Liver (tissue), 9 donors: Measurements from ENCODE around the gene GAS2. TPM values are rescaled to one million over a fixed set of nuclear protein-coding genes. Genes with fewer than 3 reads are reported as not detected.

Experiments
- DNase-seq: peaks from one replicate; pipeline ENCODE4 v3.0.0-alpha.2; 2017; ENCODE audit warnings: low spot score
- H3K27ac ChIP-seq, 2 donors: one replicate each; pipeline ENCODE4 v1.7.0; 2013; ENCODE audit warnings: inconsistent platforms in 2 of 2, low read length in 2 of 2, control low read depth in 1 of 2, low read depth in 1 of 2, mild to moderate bottlenecking in 1 of 2
- H3K27me3 ChIP-seq, 4 donors: one replicate each; pipeline versions ENCODE4 v1.6.1 to v1.7.0; 2013; ENCODE audit warnings: low read length in 3 of 4, inconsistent platforms in 1 of 4, mild to moderate bottlenecking in 1 of 4, moderate library complexity in 1 of 4; ENCODE audit not compliant: control insufficient read depth in 4 of 4, insufficient read depth in 4 of 4
- H3K36me3 ChIP-seq, 4 donors: one replicate each; pipeline versions ENCODE4 v1.6.1 to v1.7.0; 2013; ENCODE audit warnings: low read length in 3 of 4, mild to moderate bottlenecking in 3 of 4, low read depth in 1 of 4, moderate library complexity in 1 of 4; ENCODE audit not compliant: control insufficient read depth in 4 of 4, insufficient read depth in 3 of 4
- H3K4me1 ChIP-seq, 4 donors: one replicate each; pipeline versions ENCODE4 v1.6.1 to v1.7.0; 2013; ENCODE audit warnings: low read length in 3 of 4, mild to moderate bottlenecking in 3 of 4, moderate library complexity in 1 of 4; ENCODE audit not compliant: control insufficient read depth in 4 of 4, insufficient read depth in 4 of 4
- H3K4me3 ChIP-seq, 3 donors: one replicate each; pipeline versions ENCODE4 v1.6.1 to v1.7.0; 2013; ENCODE audit warnings: low read length in 3 of 3, control low read depth in 1 of 3, low read depth in 1 of 3, mild to moderate bottlenecking in 1 of 3
- H3K9ac ChIP-seq, 2 donors: one replicate each; pipeline ENCODE4 v1.7.0; 2013; ENCODE audit warnings: low read length in 2 of 2, mild to moderate bottlenecking in 2 of 2, moderate library complexity in 2 of 2, control low read depth in 1 of 2, low read depth in 1 of 2
- H3K9me3 ChIP-seq, 4 donors: one replicate each; pipeline versions ENCODE4 v1.6.1 to v1.7.0; 2013; ENCODE audit warnings: low read length in 3 of 4; ENCODE audit not compliant: control insufficient read depth in 4 of 4
- CTCF ChIP-seq: fragments of 150-350 bp; IDR thresholded peaks from 2 replicates; pipeline ENCODE4 v1.5.1; 2017; ENCODE audit warnings: improper control_type of control experiment, low read depth, low read length; ENCODE audit not compliant: missing input control
- EGR1 ChIP-seq, 2 donors: IDR thresholded peaks; 2 replicates each; pipeline ENCODE4 v1.6.1; 2016 to 2018; ENCODE audit warnings: antibody characterized with exemption in 2 of 2, low read depth in 2 of 2
- FOXA1 ChIP-seq: IDR thresholded peaks from 2 replicates; pipeline ENCODE4 v1.6.1; 2016; ENCODE audit warnings: antibody characterized with exemption
- FOXA2 ChIP-seq: IDR thresholded peaks from 2 replicates; pipeline ENCODE4 v1.6.1; 2016; ENCODE audit warnings: antibody characterized with exemption
- GABPA ChIP-seq, 2 donors: IDR thresholded peaks in 1 of 2; conservative IDR thresholded peaks in 1 of 2; 2 replicates each; pipeline ENCODE4 v1.6.1; 2016; ENCODE audit warnings: antibody characterized with exemption in 2 of 2, mild to moderate bottlenecking in 1 of 2, moderate library complexity in 1 of 2
- HNF4A ChIP-seq, 2 donors: conservative IDR thresholded peaks; 2 replicates each; pipeline ENCODE4 v1.6.1; 2016; ENCODE audit warnings: antibody characterized with exemption in 2 of 2, mild to moderate bottlenecking in 2 of 2
- HNF4G ChIP-seq: IDR thresholded peaks from 2 replicates; pipeline ENCODE4 v1.6.1; 2016; ENCODE audit warnings: antibody characterized with exemption
- JUND ChIP-seq, 2 donors: IDR thresholded peaks; 2 replicates each; pipeline ENCODE4 v1.6.1; 2016; ENCODE audit warnings: antibody characterized with exemption in 2 of 2
- NR2F2 ChIP-seq: IDR thresholded peaks from 2 replicates; pipeline ENCODE4 v1.6.1; 2016; ENCODE audit warnings: antibody characterized with exemption
- RAD21 ChIP-seq, 2 donors: IDR thresholded peaks; 2 replicates each; pipeline ENCODE4 v1.6.1; 2016; ENCODE audit warnings: antibody characterized with exemption in 2 of 2, mild to moderate bottlenecking in 2 of 2
- REST ChIP-seq: IDR thresholded peaks from 2 replicates; pipeline ENCODE4 v1.6.1; 2016; ENCODE audit warnings: antibody characterized with exemption, mild to moderate bottlenecking
- RXRA ChIP-seq, 2 donors: IDR thresholded peaks; 2 replicates each; pipeline ENCODE4 v1.6.1; 2017 to 2018; ENCODE audit warnings: antibody characterized with exemption in 2 of 2, mild to moderate bottlenecking in 1 of 2
- SP1 ChIP-seq: IDR thresholded peaks from 2 replicates; pipeline ENCODE4 v1.6.1; 2018; ENCODE audit warnings: antibody characterized with exemption, mild to moderate bottlenecking
- WGBS: extraction: QIAGEN DNeasy Blood & Tissue Kit; methylation state at CpG from one replicate; pipeline ENCODE4 v1.1.7; 2013; 5-methylcytosine and 5-hydroxymethylcytosine counted together
- polyA plus RNA-seq, 2 donors: library from polyadenylated mRNA; stranded (reverse) in 1 of 2; unstranded in 1 of 2; fragments of 200-250 nt in 1 of 2; fragments of >200 nt in 1 of 2; fragmentation: Nextera tagmentation in 1 of 2; extraction: Ambion mirVana in 1 of 2; gene quantifications; one replicate each; pipeline versions ENCODE4 v1.2.1 to v1.2.3, GENCODE V29; 2013 to 2015
- total RNA-seq, 2 donors: library from RNA; depleted of rRNA; stranded (reverse); fragments of >200 nt; gene quantifications; one replicate each; pipeline ENCODE4 v1.2.3, GENCODE V29; 2014
- TF ChIP-seq, protein P1 (sequence below): IDR thresholded peaks from 2 replicates; pipeline ENCODE4 v1.6.1; 2016; ENCODE audit warnings: antibody characterized with exemption
- TF ChIP-seq, protein P2 (sequence below): IDR thresholded peaks from 2 replicates; pipeline ENCODE4 v1.6.1; 2016; ENCODE audit warnings: antibody characterized with exemption
- TF ChIP-seq, protein P3 (sequence below): IDR thresholded peaks from 2 replicates; pipeline ENCODE4 v1.6.1; 2016; ENCODE audit warnings: antibody characterized with exemption
- donor health status: healthy.
- donor health status: healthy.
- donor health status: healthy.
- donor health status: healthy.
- donor health status: healthy.

The GAS2 gene
- total and polyA plus RNA-seq, 4 donors, result 13.4 to 75.6 (median 42.3) TPM

DNA sequence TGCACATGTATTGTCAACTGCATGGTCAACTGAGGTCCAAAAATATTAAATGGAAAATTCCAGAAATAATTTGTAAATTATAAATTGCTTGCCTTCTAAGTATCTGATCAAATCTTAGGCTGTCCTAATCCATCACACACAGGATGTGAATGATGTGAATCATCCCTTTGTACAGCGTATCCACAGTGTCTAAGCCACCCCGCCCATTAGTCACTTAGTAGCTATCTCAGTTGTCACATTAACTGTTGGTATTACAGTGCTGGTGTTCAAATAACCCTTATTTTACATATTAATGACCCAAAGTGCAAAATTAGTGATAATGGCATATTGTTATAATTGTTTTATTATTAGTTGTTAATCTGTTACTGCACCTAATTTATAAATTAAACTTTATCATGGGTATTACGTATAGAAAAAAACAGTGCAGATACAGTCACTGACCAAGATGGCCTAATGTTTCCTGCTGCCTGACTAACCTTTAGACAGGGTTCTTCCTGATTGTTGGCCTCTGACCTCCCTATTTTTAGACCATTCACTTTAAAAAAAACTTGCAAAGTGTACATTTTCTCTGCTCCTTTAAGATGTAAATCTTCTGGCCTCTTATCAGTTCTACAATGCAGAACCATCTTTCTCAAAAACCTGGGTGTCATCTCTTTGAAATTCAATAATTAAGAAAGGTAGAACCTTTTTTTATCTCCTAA lies 166.1 kb downstream of the GAS2 start:
- Histone ChIP-seq H3K36me3 (no peaks in the 10 kb centered on the region), H3K27ac (no peak overlapping the region), H3K27me3 (no peaks in the 10 kb centered on the region), H3K9ac (no peak overlapping the region), H3K4me1 (peaks cover 2 to 16% (median 6%) of the 10 kb centered on the region in 4 donors), H3K4me3 (no peak overlapping the region), H3K9me3 (no peaks in the 10 kb centered on the region)
- TF ChIP-seq FOXA1, result no peak
- no peak for TF ChIP-seq NR2F2
- no peak for TF ChIP-seq GABPA (IDR thresholded peaks at IDR 0.05 in 1 of 2, conservative IDR thresholded peaks at IDR 0.05 in 1 of 2)
- no peak for TF ChIP-seq HNF4A (conservative IDR thresholded peaks at IDR 0.05)
- no peak for TF ChIP-seq JUND (IDR thresholded peaks at IDR 0.05)
- TF ChIP-seq RAD21 (IDR thresholded peaks at IDR 0.05), result no peak
- TF ChIP-seq, protein P1, sequence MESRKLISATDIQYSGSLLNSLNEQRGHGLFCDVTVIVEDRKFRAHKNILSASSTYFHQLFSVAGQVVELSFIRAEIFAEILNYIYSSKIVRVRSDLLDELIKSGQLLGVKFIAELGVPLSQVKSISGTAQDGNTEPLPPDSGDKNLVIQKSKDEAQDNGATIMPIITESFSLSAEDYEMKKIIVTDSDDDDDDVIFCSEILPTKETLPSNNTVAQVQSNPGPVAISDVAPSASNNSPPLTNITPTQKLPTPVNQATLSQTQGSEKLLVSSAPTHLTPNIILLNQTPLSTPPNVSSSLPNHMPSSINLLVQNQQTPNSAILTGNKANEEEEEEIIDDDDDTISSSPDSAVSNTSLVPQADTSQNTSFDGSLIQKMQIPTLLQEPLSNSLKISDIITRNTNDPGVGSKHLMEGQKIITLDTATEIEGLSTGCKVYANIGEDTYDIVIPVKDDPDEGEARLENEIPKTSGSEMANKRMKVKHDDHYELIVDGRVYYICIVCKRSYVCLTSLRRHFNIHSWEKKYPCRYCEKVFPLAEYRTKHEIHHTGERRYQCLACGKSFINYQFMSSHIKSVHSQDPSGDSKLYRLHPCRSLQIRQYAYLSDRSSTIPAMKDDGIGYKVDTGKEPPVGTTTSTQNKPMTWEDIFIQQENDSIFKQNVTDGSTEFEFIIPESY, result no peak
- no peak for TF ChIP-seq HNF4G
- TF ChIP-seq FOXA2, result no peak
- TF ChIP-seq REST, result no peak
- TF ChIP-seq, protein P2, sequence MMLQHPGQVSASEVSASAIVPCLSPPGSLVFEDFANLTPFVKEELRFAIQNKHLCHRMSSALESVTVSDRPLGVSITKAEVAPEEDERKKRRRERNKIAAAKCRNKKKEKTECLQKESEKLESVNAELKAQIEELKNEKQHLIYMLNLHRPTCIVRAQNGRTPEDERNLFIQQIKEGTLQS, result no peak
- no peak for DNase-seq
- 80% methylated on average over 3 of the region's 3 CpGs for WGBS

DNA sequence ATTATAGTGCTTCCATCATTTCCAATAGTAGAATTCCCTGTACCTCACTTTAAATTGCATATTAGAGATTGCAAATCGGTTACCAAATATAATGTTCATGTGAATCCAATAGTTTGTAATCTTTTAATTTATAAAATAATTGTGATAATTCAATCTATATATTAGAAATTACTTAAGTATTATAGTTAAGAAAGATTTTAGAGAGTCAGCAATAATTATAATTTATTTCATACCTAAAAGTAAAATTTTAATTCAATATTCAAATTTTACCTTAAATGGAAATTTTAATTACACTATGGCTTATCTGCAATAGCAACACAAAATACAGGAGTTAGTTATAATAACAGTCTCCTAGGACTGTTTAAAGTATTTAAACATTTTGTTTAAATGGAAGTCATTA lies 180.3 kb downstream of the GAS2 start:
- Histone ChIP-seq H3K9me3 (no peaks in the 10 kb centered on the region), H3K4me3 (no peak overlapping the region), H3K4me1 (no peaks in the 10 kb centered on the region), H3K36me3 (no peaks in the 10 kb centered on the region), H3K27ac (no peak overlapping the region), H3K9ac (no peak overlapping the region), H3K27me3 (no peaks in the 10 kb centered on the region)
- 91% methylated on average over 1 of the region's 1 CpG for WGBS
- DNase-seq, result no peak
- TF ChIP-seq RAD21 (IDR thresholded peaks at IDR 0.05) (no peak), SP1 (no peak), NR2F2 (no peak), JUND (IDR thresholded peaks at IDR 0.05) (no peak), HNF4A (conservative IDR thresholded peaks at IDR 0.05) (no peak), EGR1 (IDR thresholded peaks at IDR 0.05; ENCODE audit: low read depth in 2 of 2) (no peak), GABPA (IDR thresholded peaks at IDR 0.05 in 1 of 2, conservative IDR thresholded peaks at IDR 0.05 in 1 of 2) (no peak), CTCF (no peak), HNF4G (no peak), FOXA2 (no peak), FOXA1 (no peak), RXRA (IDR thresholded peaks at IDR 0.05) (no peak), REST (no peak)
- TF ChIP-seq, protein P2, result no peak
- TF ChIP-seq, protein P1, result no peak
- TF ChIP-seq, protein P3, sequence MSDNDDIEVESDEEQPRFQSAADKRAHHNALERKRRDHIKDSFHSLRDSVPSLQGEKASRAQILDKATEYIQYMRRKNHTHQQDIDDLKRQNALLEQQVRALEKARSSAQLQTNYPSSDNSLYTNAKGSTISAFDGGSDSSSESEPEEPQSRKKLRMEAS, result no peak
